HG02981 (cell line): ENCODE results near the gene INO80.
"Not testable (repeated sequence)": the region's sequence is repeated elsewhere in the genome, so short reads cannot be mapped to it uniquely, and the experiment has no call there.

Experiments
- ATAC-seq: cut with Tn5 transposase; IDR thresholded peaks from one replicate; pipeline ENCODE4 v1.9.1; 2021; ENCODE audit warnings: mild to moderate bottlenecking, moderate library complexity; ENCODE audit not compliant: unreplicated experiment

The INO80 gene

GRCh38 chr15:41122849-41123248 is 6.8 kb upstream of the INO80 start:
- no peak for ATAC-seq

- ATAC-seq = no peak
Observed at GRCh38 chr15:41121951-41122350, 5.9 kb upstream of the INO80 start.

- ATAC-seq = no peak
Observed at GRCh38 chr15:41116962-41117252, 827 bp upstream of the INO80 start.

GRCh38 chr15:41115652-41116115 is 396 bp downstream of the INO80 start:
- ATAC-seq = peak; percentile 36

GRCh38 chr15:41115161-41115651 is 874 bp downstream of the INO80 start:
- peak; percentile 54 for ATAC-seq

GRCh38 chr15:41106947-41107346 is 9.1 kb downstream of the INO80 start:
- no peak for ATAC-seq

- no peak for ATAC-seq
Observed at GRCh38 chr15:41105348-41106334, 10.4 kb downstream of the INO80 start.

- ATAC-seq = no peak
Observed at GRCh38 chr15:41104234-41104633, 11.8 kb downstream of the INO80 start.

- ATAC-seq = no peak
Observed at GRCh38 chr15:41102854-41103253, 13.2 kb downstream of the INO80 start.

- no peak for ATAC-seq
Observed at GRCh38 chr15:41096178-41096577, 19.9 kb downstream of the INO80 start.

GRCh38 chr15:41085029-41085428 is 31.1 kb downstream of the INO80 start:
- no peak for ATAC-seq

- no peak for ATAC-seq
Observed at GRCh38 chr15:41080144-41080543, 35.9 kb downstream of the INO80 start.

GRCh38 chr15:41079717-41080116 is 36.4 kb downstream of the INO80 start:
- ATAC-seq = no peak

- ATAC-seq = not testable (repeated sequence)
Observed at GRCh38 chr15:41078879-41079278, 37.2 kb downstream of the INO80 start.

- ATAC-seq = no peak
Observed at GRCh38 chr15:41078125-41078524, 38.0 kb downstream of the INO80 start.

- ATAC-seq = no peak
Observed at GRCh38 chr15:41073028-41073427, 43.1 kb downstream of the INO80 start.

- ATAC-seq = no peak
Observed at GRCh38 chr15:41072013-41072412, 44.1 kb downstream of the INO80 start.

GRCh38 chr15:41066516-41066915 is 49.6 kb downstream of the INO80 start:
- no peak for ATAC-seq

GRCh38 chr15:41061667-41062066 is 54.4 kb downstream of the INO80 start:
- ATAC-seq = no peak

GRCh38 chr15:41060505-41060904 is 55.6 kb downstream of the INO80 start:
- ATAC-seq = no peak

GRCh38 chr15:41056810-41057209 is 59.3 kb downstream of the INO80 start:
- no peak for ATAC-seq

- no peak for ATAC-seq
Observed at GRCh38 chr15:41055706-41056105, 60.4 kb downstream of the INO80 start.
